SHP77 (cell line): ENCODE results near the gene LEAP2.

Experiments used
- DNase-seq, 2 experiments: peaks; one replicate each; lab custom pipeline; 2025; lab: John Stamatoyannopoulos, UW

Gene LEAP2

GRCh38 chr5:132877938-132878337 lies 4.5 kb downstream of the LEAP2 start:
- no peak for DNase-seq

DNA sequence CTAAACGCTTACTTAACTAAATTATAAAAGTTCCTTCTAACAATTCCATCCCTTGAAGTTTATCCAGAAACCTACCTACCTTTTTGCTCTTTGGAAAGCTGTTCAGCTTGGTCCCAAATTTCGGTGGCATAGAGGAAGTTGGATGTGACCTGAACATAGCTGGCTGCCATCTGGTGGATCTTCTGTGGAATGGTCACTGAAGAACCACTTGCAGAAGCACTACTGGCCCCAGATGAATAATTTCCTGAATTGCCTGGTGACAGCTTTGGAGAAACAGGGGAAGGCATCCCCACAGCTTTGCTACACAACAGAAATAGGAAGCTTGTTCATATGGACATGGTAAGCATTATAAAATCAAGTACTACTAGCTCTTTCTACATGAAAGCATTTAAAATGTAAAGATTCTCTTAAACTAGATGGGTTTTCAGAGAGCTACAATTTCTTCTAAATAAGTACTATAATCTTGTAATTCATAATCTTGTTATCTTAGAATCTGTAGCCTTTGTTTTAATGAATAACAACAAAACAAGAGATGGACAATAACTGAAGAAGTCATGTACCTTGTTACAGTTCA lies 9.9 kb downstream of the LEAP2 start:
- peak; percentile 60 to 61 for DNase-seq

DNA sequence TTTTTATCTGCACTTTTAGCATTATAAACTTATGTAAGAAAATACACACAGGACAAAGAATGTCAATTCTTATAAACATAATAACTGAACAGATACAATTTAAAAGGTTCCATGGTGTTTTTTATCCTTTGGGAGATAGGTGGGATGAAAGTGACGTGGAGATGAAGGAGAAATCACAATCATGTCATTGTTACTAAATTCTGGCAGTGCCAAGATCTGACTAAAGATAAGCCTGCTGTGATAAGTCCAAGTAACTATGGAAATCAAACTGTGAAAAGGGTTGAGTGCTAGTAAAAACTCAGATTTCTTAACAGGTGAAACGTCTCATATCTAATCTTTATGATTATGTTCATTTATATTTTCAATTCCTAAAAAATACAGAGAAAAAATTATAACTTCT lies 11.1 kb downstream of the LEAP2 start:
- DNase-seq: no peak

- DNase-seq: no peak
Observed at GRCh38 chr5:132886064-132886823, 12.8 kb downstream of the LEAP2 start.

DNA sequence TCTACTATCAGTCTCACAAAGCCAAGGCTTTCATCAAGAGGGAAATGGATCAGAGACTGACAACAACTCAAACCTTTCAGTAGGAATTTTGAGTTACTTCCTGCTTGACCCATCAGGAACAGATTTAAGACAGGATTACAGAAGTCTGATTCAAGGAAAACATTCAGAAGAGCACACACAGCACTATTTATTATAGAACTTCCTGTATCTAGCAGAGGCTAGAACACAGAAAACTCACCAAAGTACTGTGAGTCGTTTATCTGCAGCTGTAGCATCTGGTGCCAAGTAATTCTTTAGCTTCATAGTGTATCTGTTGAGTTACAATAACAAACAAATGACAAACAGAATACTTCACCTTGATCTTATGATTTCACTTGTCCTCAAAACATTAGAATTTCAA lies 13.8 kb downstream of the LEAP2 start:
- DNase-seq: no peak

GRCh38 chr5:132889501-132889900 lies 16.0 kb downstream of the LEAP2 start:
- no peak for DNase-seq

- DNase-seq: no peak
Observed at GRCh38 chr5:132890817-132891216, 17.3 kb downstream of the LEAP2 start.

- no peak for DNase-seq
Observed at GRCh38 chr5:132895719-132896305, 22.3 kb downstream of the LEAP2 start.

DNA sequence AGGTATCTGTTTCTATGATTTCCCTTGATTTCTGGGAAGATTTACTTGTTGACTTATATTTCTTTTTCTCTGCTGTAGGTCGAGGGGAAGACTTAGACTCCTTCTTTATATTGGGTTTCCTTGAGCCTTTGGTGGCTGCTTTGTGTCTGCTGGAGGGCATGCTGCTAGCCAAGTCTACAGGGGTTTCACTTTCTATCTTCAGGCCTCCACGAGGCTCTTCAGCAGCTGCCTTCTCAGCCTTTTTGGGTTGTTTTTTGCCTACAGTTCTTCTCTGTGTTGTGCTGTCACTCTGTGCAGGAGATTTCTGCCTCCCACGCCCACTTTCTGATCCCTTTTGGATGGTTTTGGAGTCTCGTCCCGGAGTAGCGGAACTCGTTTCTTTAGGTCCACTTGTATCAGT lies 23.2 kb downstream of the LEAP2 start:
- DNase-seq: no peak

GRCh38 chr5:132898094-132898493 lies 24.6 kb downstream of the LEAP2 start:
- no peak for DNase-seq

GRCh38 chr5:132901036-132901435 lies 27.6 kb downstream of the LEAP2 start:
- DNase-seq: no peak

DNA sequence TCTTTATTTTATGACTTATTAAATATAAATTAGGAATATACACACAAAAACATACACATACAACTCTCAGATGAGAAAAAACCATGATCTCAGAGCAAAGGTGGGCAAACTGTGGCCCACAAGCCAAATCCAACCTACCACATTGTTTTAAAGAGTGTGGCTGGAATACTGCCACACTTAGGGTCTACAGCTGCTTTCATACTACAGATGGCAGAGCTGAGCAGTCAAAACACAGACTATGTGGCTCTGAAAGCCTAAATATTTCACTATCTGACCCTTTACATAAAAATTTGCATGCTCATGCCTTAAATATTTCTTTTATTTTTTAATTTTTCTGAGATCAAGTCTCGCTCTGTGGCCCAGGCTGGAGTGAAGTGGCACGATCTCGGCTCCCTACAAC lies 28.3 kb downstream of the LEAP2 start:
- no peak for DNase-seq

DNA sequence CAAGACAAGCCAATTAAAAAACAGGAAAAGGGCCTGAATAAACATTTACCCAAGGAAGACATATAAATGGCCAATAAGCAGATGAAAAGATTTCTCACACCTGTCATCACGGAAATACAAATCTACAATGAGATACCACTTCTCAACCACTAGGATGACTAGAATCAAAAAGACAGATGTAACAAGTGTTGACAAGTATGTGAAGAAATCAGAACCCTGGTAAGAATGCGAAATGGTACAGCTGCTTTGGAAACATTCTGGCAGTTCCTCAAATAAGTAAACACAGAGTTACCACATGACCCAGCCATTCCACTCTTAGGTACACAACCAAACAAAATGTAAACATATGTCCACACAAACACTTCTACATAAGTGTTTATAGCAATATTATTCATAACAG lies 32.5 kb downstream of the LEAP2 start:
- peak; percentile 56 to 64 for DNase-seq

- DNase-seq: no peak
Observed at GRCh38 chr5:132907161-132907560, 33.7 kb downstream of the LEAP2 start.

DNA sequence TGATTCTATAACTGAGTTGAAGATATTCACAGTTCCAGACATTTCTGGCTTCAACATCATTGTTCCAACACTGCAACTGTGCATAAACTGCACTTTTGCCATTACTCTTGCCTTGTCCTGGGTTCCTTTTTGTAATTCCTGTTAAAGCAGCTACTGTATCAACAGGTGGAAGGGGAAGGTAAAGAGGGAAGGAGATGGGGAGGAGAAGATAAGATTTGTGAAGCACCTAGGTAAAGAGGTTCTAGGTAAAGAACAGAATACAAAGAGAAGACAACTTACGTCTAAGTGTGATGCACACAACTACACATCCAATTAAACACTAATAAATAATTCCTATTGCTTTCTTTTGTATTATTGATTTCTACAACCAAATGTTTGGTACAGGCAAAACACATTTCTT lies 36.2 kb downstream of the LEAP2 start:
- no peak for DNase-seq

- DNase-seq: no peak
Observed at GRCh38 chr5:132915681-132916080, 42.2 kb downstream of the LEAP2 start.

DNA sequence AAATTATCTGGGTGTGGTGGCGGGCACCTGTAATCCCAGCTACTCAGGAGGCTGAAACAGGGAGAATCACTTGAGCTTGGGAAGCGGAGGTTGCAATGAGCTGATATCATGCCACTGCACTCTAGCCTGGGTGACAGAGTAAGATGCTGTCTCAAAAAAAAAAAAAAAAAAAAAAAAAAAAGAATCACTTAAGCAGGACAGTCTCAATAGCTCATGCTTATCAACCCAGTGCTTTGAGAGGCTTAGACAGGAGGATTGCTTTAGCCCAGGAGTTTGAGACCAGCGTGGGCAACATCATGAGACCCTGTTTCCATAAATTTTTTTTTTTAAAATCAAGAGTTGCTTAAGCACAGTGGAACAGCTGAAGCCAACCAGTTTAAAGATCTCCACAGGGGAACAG lies 42.6 kb downstream of the LEAP2 start:
- no peak for DNase-seq
